ENCODE measurements around the gene EPB41.

- no peak for TF ChIP-seq CTCF (IDR thresholded peaks at IDR 0.05)
- TF ChIP-seq TCF7L2 (IDR thresholded peaks at IDR 0.05; ENCODE audit: low read depth, low read length), result no peak
- TF ChIP-seq, protein P1, sequence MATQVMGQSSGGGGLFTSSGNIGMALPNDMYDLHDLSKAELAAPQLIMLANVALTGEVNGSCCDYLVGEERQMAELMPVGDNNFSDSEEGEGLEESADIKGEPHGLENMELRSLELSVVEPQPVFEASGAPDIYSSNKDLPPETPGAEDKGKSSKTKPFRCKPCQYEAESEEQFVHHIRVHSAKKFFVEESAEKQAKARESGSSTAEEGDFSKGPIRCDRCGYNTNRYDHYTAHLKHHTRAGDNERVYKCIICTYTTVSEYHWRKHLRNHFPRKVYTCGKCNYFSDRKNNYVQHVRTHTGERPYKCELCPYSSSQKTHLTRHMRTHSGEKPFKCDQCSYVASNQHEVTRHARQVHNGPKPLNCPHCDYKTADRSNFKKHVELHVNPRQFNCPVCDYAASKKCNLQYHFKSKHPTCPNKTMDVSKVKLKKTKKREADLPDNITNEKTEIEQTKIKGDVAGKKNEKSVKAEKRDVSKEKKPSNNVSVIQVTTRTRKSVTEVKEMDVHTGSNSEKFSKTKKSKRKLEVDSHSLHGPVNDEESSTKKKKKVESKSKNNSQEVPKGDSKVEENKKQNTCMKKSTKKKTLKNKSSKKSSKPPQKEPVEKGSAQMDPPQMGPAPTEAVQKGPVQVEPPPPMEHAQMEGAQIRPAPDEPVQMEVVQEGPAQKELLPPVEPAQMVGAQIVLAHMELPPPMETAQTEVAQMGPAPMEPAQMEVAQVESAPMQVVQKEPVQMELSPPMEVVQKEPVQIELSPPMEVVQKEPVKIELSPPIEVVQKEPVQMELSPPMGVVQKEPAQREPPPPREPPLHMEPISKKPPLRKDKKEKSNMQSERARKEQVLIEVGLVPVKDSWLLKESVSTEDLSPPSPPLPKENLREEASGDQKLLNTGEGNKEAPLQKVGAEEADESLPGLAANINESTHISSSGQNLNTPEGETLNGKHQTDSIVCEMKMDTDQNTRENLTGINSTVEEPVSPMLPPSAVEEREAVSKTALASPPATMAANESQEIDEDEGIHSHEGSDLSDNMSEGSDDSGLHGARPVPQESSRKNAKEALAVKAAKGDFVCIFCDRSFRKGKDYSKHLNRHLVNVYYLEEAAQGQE (IDR thresholded peaks at IDR 0.05; ENCODE audit: insufficient read depth in 1 of 2, low read depth in 2 of 2, low read length in 1 of 2), result no peak
These were observed 169.2 kb downstream of the EPB41 start for GRCh38 chr1:29083317-29084195.
